Endothelial cell of umbilical vein (primary cell): ENCODE data around the gene RPUSD4. TPM values are rescaled to one million over a fixed set of nuclear protein-coding genes. Genes with fewer than 3 reads are reported as not detected.

ENCODE experiments used
- BruUV-seq: library from RNA; stranded (reverse); fragments of 400-500 nt; replicated peaks from 2 replicates; lab custom pipeline; 2021; lab: Mats Ljungman, UMichigan
- CTCF ChIA-PET: fragments of 300-600, 350-600 bp; sonication (Branson Sonifier 250); formaldehyde crosslinking; loops from one replicate; lab custom pipeline; 2021; ENCODE audit warnings: antibody characterized with exemption, inconsistent platforms; lab: Charles Lee
- POLR2A ChIA-PET: fragments of 300-600, 350-600 bp; sonication (Branson Sonifier 250); formaldehyde crosslinking; loops from one replicate; lab custom pipeline; 2021; ENCODE audit warnings: antibody characterized with exemption, inconsistent platforms; lab: Charles Lee
- DNase-seq: peaks from one replicate; pipeline ENCODE4 v3.0.0-alpha.2; 2011; ENCODE audit warnings: low read depth, low spot score
- FAIRE-seq: peaks from 2 replicates; lab custom pipeline; 2011; peaks lifted over from hg19 to GRCh38; lab: Jason Lieb, UNC
- H2AFZ ChIP-seq: 2 replicates; pipeline ENCODE4 v1.6.0; 2012; ENCODE audit warnings: low read depth, low read length, control low read depth, inconsistent platforms
- H3K27ac ChIP-seq: 2 replicates; pipeline ENCODE4 v1.5.1; 2011; ENCODE audit warnings: low read depth, mild to moderate bottlenecking, control low read depth, low read length, moderate library complexity; ENCODE audit not compliant: insufficient read depth
- H3K27me3 ChIP-seq, 2 experiments: 2 replicates each; pipeline versions ENCODE4 v1.6.0 to v1.6.1; 2011; ENCODE audit warnings: low read length in 2 of 2, mixed read lengths in 1 of 2; ENCODE audit not compliant: control insufficient read depth in 2 of 2, insufficient read depth in 2 of 2
- H3K36me3 ChIP-seq, 2 experiments: 2 replicates in 1 of 2; 3 replicates in 1 of 2; pipeline ENCODE4 v1.5.1; 2011; ENCODE audit warnings: low read length in 2 of 2, mild to moderate bottlenecking in 1 of 2, moderate library complexity in 1 of 2; ENCODE audit not compliant: control insufficient read depth in 2 of 2, insufficient read depth in 2 of 2; ENCODE audit errors: extremely low read depth in 1 of 2
- H3K4me1 ChIP-seq: 3 replicates; pipeline ENCODE4 v1.5.1; 2011; ENCODE audit warnings: mild to moderate bottlenecking, low read length; ENCODE audit not compliant: control insufficient read depth, insufficient read depth; ENCODE audit errors: extremely low read depth
- H3K4me2 ChIP-seq: 2 replicates; pipeline ENCODE4 v1.6.1; 2011; ENCODE audit warnings: low read length, control low read depth, mixed read lengths; ENCODE audit not compliant: insufficient read depth
- H3K4me3 ChIP-seq, 3 experiments: fragments of 200-600 bp in 1 of 3; sonication (generic), shearing (Covaris generic) in 1 of 3; replicated peaks in 1 of 3; 2 replicates each; pipeline ENCODE4 v1.5.1; 2011 to 2016; ENCODE audit warnings: control low read depth in 3 of 3, low read length in 3 of 3, mild to moderate bottlenecking in 2 of 3, inconsistent platforms in 1 of 3, low read depth in 1 of 3, moderate library complexity in 1 of 3; ENCODE audit not compliant: insufficient read depth in 1 of 3
- H3K79me2 ChIP-seq: 2 replicates; pipeline ENCODE4 v1.6.0; 2012; ENCODE audit warnings: low read length, inconsistent platforms; ENCODE audit not compliant: control insufficient read depth, insufficient read depth
- H3K9ac ChIP-seq: replicated peaks from 2 replicates; pipeline ENCODE3; 2011; ENCODE audit warnings: low read length, control low read depth; ENCODE audit not compliant: insufficient read depth; ENCODE audit errors: extremely low read depth
- H3K9me1 ChIP-seq: replicated peaks from 3 replicates; pipeline ENCODE4 v1.6.0; 2011; ENCODE audit warnings: mild to moderate bottlenecking, low read length; ENCODE audit not compliant: control insufficient read depth, insufficient read depth; ENCODE audit errors: extremely low read depth
- H3K9me3 ChIP-seq: replicated peaks from 2 replicates; pipeline ENCODE4 v1.5.1; 2012; ENCODE audit warnings: low read length, inconsistent platforms; ENCODE audit not compliant: control insufficient read depth, insufficient read depth
- H4K20me1 ChIP-seq: replicated peaks from 2 replicates; pipeline ENCODE3; 2011; ENCODE audit warnings: mild to moderate bottlenecking, low read length; ENCODE audit not compliant: control insufficient read depth, insufficient read depth; ENCODE audit errors: extremely low read depth
- EZH2 ChIP-seq: IDR thresholded peaks from 2 replicates; pipeline ENCODE4 v1.6.1; 2012; ENCODE audit warnings: borderline replicate concordance, low read depth, mild to moderate bottlenecking, moderate library complexity, low read length, inconsistent platforms; ENCODE audit not compliant: severe bottlenecking
- FOS ChIP-seq: IDR thresholded peaks from 2 replicates; pipeline ENCODE4 v1.6.1; 2011; ENCODE audit warnings: mild to moderate bottlenecking, low read length, moderate library complexity, borderline replicate concordance; ENCODE audit not compliant: insufficient read depth
- GATA2 ChIP-seq: IDR thresholded peaks from 2 replicates; pipeline ENCODE4 v1.7.0; 2011; ENCODE audit warnings: low read depth, mild to moderate bottlenecking, moderate library complexity, mixed read lengths, low read length; ENCODE audit not compliant: insufficient read length, insufficient read depth
- JUN ChIP-seq: IDR thresholded peaks from 2 replicates; pipeline ENCODE4 v1.6.1; 2011; ENCODE audit warnings: borderline replicate concordance, low read depth; ENCODE audit not compliant: insufficient read length, insufficient read depth
- MYC ChIP-seq: IDR thresholded peaks from one replicate; pipeline ENCODE4 v1.6.1; 2011; ENCODE audit warnings: mild to moderate bottlenecking, low read depth, low read length
- POLR2A ChIP-seq: IDR thresholded peaks from 2 replicates; pipeline ENCODE4 v1.6.1; 2012; ENCODE audit warnings: low read depth, mild to moderate bottlenecking, control low read depth, low read length
- POLR2AphosphoS5 ChIP-seq: IDR thresholded peaks from 2 replicates; pipeline ENCODE4 v1.6.1; 2012; ENCODE audit warnings: low read depth, mild to moderate bottlenecking, control low read depth, low read length, moderate library complexity; ENCODE audit not compliant: insufficient read depth
- dilution Hi-C: fragments of 300-500 bp; cut with MboI; formaldehyde crosslinking; loops from one replicate; pipeline ENCODE4 v1.15.0; 2019; ENCODE audit warnings: low sequenced_read_pairs; ENCODE audit not compliant: extremely low pct_ligation_motif_present
- intact Hi-C: fragments of 100-400 bp; cut with micrococcal nuclease; formaldehyde crosslinking; loops from one replicate; pipeline ENCODE4 v1.10.0; 2022
- polyA plus RNA-seq, 4 experiments: library from polyadenylated mRNA; depleted of rRNA in 3 of 4; stranded (reverse) in 3 of 4; unstranded in 1 of 4; fragments of >200 nt; gene quantifications; 2 replicates each; pipeline versions ENCODE4 v1.2.1 to v1.2.3, GENCODE V29; 2011 to 2012; ENCODE audit warnings: missing spikeins in 1 of 4
- total RNA-seq: library from RNA; stranded (reverse); gene quantifications from 2 replicates; pipeline ENCODE4 v1.2.3, GENCODE V29; 2021
- TF ChIP-seq, protein P1 (sequence below), 2 donors: IDR thresholded peaks; 1 replicate in 1 of 2; 2 replicates in 1 of 2; pipeline ENCODE4 v1.5.1; 2011; ENCODE audit warnings: low read length in 2 of 2, mild to moderate bottlenecking in 2 of 2, moderate library complexity in 2 of 2, control low read depth in 1 of 2, inconsistent platforms in 1 of 2, low read depth in 1 of 2; ENCODE audit not compliant: insufficient read depth in 1 of 2; ENCODE audit errors: extremely low read depth in 1 of 2
- TF ChIP-seq, protein P2 (sequence below): IDR thresholded peaks from 2 replicates; pipeline ENCODE4 v1.6.1; 2011; ENCODE audit not compliant: insufficient read depth, insufficient read length

Gene RPUSD4
- total and polyA plus RNA-seq, 2 donors (not counting 3 experiments of a cell fraction or from before 2014, with no cell fraction given) = 37.8 to 40.8 TPM

DNA sequence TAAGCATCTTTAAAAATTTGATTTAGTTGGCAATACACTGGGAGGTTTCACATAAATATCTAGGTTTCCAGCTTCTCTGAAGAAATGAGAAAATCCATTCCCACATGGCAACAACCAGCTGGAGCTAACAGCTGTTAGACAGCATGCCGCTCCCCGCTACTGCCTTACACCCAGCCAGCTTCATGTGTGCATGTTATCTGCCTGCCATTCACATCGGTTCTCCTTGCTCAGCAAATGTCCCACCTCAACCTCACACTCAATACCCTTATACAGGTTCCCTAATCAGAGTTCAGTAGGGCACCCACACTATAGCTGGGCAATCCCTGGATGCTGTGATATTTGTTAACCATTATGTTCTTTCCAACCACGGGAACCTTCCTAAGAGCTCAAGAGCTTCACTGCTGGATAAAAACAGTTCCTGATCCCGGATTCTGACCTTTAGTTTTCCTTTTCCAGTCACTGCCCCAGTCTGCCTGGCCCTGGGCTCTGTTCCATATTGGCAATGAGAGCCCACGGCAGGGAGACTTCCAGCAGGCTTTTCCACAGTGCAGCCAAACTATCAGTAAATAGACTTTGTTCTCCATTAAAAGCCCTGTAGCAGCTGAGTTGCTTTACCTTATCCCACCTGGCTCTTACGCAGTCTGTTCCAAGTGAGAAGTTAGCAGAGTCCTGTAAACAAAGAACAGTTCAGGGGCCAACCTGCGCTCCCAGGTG is 8.6 kb downstream of the RPUSD4 start:
- BruUV-seq = no TSS peak

More for the DNA sequence above, 8.6 kb downstream of the RPUSD4 start:
- Histone ChIP-seq H3K36me3 (peaks cover 7 to 31% of the 10 kb centered on the region in 2 experiments), H3K4me1 (no peaks in the 10 kb centered on the region), H3K9me1 (no peaks in the 10 kb centered on the region), H3K9ac (no peak overlapping the region), H3K4me3 (no peak overlapping the region), H2AFZ (no peak overlapping the region), H3K27ac (no peak overlapping the region), H3K79me2 (no peaks in the 10 kb centered on the region), H3K4me2 (no peak overlapping the region), H3K27me3 (no peaks in the 10 kb centered on the region), H3K9me3 (no peaks in the 10 kb centered on the region), H4K20me1 (no peaks in the 10 kb centered on the region)
- TF ChIP-seq POLR2A = no peak
- TF ChIP-seq POLR2AphosphoS5 = no peak
- TF ChIP-seq GATA2 = no peak
- TF ChIP-seq FOS = no peak
- no peak for TF ChIP-seq JUN
- TF ChIP-seq MYC = no peak
- TF ChIP-seq, protein P1, sequence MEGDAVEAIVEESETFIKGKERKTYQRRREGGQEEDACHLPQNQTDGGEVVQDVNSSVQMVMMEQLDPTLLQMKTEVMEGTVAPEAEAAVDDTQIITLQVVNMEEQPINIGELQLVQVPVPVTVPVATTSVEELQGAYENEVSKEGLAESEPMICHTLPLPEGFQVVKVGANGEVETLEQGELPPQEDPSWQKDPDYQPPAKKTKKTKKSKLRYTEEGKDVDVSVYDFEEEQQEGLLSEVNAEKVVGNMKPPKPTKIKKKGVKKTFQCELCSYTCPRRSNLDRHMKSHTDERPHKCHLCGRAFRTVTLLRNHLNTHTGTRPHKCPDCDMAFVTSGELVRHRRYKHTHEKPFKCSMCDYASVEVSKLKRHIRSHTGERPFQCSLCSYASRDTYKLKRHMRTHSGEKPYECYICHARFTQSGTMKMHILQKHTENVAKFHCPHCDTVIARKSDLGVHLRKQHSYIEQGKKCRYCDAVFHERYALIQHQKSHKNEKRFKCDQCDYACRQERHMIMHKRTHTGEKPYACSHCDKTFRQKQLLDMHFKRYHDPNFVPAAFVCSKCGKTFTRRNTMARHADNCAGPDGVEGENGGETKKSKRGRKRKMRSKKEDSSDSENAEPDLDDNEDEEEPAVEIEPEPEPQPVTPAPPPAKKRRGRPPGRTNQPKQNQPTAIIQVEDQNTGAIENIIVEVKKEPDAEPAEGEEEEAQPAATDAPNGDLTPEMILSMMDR (IDR thresholded peaks at IDR 0.05; ENCODE audit: extremely low read depth in 1 of 2, insufficient read depth in 1 of 2, low read depth in 1 of 2, low read length in 2 of 2) = no peak
- TF ChIP-seq EZH2 = no peak
- TF ChIP-seq, protein P2, sequence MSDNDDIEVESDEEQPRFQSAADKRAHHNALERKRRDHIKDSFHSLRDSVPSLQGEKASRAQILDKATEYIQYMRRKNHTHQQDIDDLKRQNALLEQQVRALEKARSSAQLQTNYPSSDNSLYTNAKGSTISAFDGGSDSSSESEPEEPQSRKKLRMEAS = no peak
- DNase-seq = no peak
- ChIA-PET POLR2A (no interaction called here), CTCF (interaction anchor here (1.0 kb wide), 1 partner anchor 9 kb away, joined by 5 read pairs; no protein-coding TSS in a partner anchor)
- intact Hi-C loops (no loop called here), dilution Hi-C loops (no loop called here)
- FAIRE-seq = no peak
